Testis (tissue), 2 donors: Measurements from ENCODE around the gene DEF6.

Experiments
- CTCF ChIP-seq, 3 experiments: fragments of 450-650 bp in 2 of 3; fragments of 200-600 bp in 1 of 3; sonication (generic) in 1 of 3; IDR thresholded peaks; one replicate each; pipeline ENCODE4 v1.5.1; 2016 to 2019; ENCODE audit warnings: antibody characterized with exemption in 3 of 3, mild to moderate bottlenecking in 2 of 3, moderate library complexity in 1 of 3
- POLR2A ChIP-seq: fragments of 450-650 bp; IDR thresholded peaks from one replicate; pipeline ENCODE4 v1.6.1; 2017; ENCODE audit warnings: antibody characterized with exemption, mild to moderate bottlenecking, moderate library complexity

GRCh38 chr6:35267446-35267845 is 30.2 kb upstream of the DEF6 start:
- TF ChIP-seq POLR2A (no peak), CTCF (IDR thresholded peaks at IDR 0.05) (no peak)
